ENCODE data around the gene ATP6V1A. TPM values are rescaled to one million over a fixed set of nuclear protein-coding genes. Genes with fewer than 3 reads are reported as not detected.

ATP6V1A gene
- total RNA-seq, 1 experiment from 2014 or later: 73.4 TPM

DNA sequence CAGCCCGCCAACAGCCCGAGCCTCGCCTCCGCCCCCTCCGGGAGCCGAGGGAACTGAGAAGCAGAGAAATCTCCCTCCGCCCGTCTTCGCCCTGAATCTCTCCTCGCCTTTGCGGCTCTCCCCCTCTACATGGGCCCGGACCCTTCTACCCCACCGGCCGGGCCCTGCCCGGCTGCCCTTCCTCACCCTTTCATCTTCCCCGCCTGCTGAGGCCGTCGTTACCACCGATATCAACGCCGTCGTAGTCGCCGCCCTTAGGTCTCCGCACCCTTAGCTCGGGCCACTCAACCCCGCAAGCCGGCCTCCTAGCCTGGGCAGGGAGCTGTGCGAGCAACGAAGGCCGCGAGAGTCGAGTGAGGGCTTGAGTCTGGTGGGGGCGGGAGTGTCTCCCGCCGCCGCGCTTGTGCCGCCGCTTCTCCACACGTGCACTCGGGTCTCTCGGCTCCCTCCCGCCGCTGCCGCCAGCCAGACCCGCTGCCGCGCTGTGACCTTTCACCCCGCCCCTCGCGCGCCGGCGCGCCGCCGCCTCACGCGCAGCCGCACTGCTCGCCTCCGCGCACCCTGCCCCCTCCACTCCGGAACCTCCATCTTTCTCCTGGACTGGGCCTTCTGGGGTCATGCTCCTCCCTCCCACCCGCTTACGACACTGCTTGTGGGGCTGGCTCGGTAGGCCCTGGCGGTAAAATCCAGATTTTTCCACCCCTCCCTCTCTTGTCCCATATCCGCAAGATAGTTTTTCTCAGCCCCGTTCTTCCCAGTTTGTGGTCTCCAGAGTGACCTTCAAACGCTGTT, 883 bp upstream of the ATP6V1A start, which contains the start of gene NAA50:
Gene NAA50, minus strand, starts transcription at position 494 of the 792 bp plus-strand sequence. Its CDS starts 300 bp downstream, at position 194.
- peak within 1 kb of the TSS; percentile 9 for H2AFZ ChIP-seq (ENCODE audit: low read length)
- H3K9me3 ChIP-seq (ENCODE audit: control insufficient read depth, low read depth, low read length): no peaks in the 10 kb centered on the region
- H3K23me2 ChIP-seq (ENCODE audit: insufficient read length, low read depth, low read length, poor library complexity, severe bottlenecking): peaks cover 3% of the 10 kb centered on the region
- no peak within 1 kb of the TSS for H2BK15ac ChIP-seq (ENCODE audit: low read depth, low read length)
- H2BK20ac ChIP-seq (ENCODE audit: low read depth, low read length, poor library complexity, severe bottlenecking): no peak within 1 kb of the TSS
- peak within 1 kb of the TSS; percentile 39 for H3K56ac ChIP-seq (ENCODE audit: insufficient read length, low read depth, low read length)
- H3K27me3 ChIP-seq (ENCODE audit: insufficient read depth, low read length): no peaks in the 10 kb centered on the region
- no peaks in the 10 kb centered on the region for H3K4me1 ChIP-seq (ENCODE audit: insufficient read depth, low read length)
- H3K18ac ChIP-seq (ENCODE audit: insufficient read length, low read depth, low read length): peak within 1 kb of the TSS; percentile 98
- TF ChIP-seq CTCF (conservative IDR thresholded peaks at IDR 0.05): no peak; the same call in 2 of the 3 replicates
- peak within 1 kb of the TSS; percentile 83 for H4K5ac ChIP-seq (ENCODE audit: insufficient read length, low read depth, low read length)
- no peak within 1 kb of the TSS for H2AK5ac ChIP-seq (ENCODE audit: insufficient read length, low read length)
- peak within 1 kb of the TSS; percentile 56 for H2BK5ac ChIP-seq (ENCODE audit: insufficient read length, low read length)
- peaks cover 41% of the 10 kb centered on the region for H3K79me2 ChIP-seq (ENCODE audit: insufficient read depth, low read length)
- peak within 1 kb of the TSS; percentile 93 for H3T11ph ChIP-seq (ENCODE audit: low read length)
- H3K23ac ChIP-seq (ENCODE audit: insufficient read length, low read depth, low read length): no peak within 1 kb of the TSS
- Mint-ChIP-seq H3K4me3 (peak within 1 kb of the TSS; percentile 94 to 96), H3K36me3 (ENCODE audit: insufficient read depth in 1 of 3, low read depth in 3 of 3) (peaks cover 0 to 10% (median 7%) of the 10 kb centered on the region in 3 experiments; a peak in 5 of 7 replicates), H3K27ac (peak within 1 kb of the TSS; percentile 100), H3K9me3 (peaks cover 0 to 2% of the 10 kb centered on the region in 2 experiments; a peak in 1 of 5 replicates), H3K4me1 (peaks cover 39 to 54% of the 10 kb centered on the region in 2 experiments), H3K27me3 (ENCODE audit: low read depth) (no peaks in the 10 kb centered on the region)
- peak within 1 kb of the TSS; percentile 96 for H3K27ac ChIP-seq (ENCODE audit: insufficient read length, low read depth, low read length)
- DNase-seq: peak; percentile 94
- H3K14ac ChIP-seq (ENCODE audit: insufficient read depth, low read length): peak within 1 kb of the TSS; percentile 86
- H4K20me1 ChIP-seq (ENCODE audit: control insufficient read depth, insufficient read depth, insufficient read length): no peaks in the 10 kb centered on the region
- H3K79me1 ChIP-seq (ENCODE audit: insufficient read depth, low read depth, low read length, poor library complexity, severe bottlenecking): no peaks in the 10 kb centered on the region
- no peak within 1 kb of the TSS for H4K91ac ChIP-seq (ENCODE audit: insufficient read length, low read depth, low read length)
- WGBS (ENCODE audit: extremely low coverage, insufficient read length, low lambda C conversion rate): no CpG with 5 or more reads among the region's 72 CpGs
- peak within 1 kb of the TSS; percentile 70 for H3K4me2 ChIP-seq (ENCODE audit: insufficient read depth, insufficient read length, low read length)
- peak within 1 kb of the TSS; percentile 20; the same call in 1 of the 2 replicates for H3K4ac ChIP-seq (ENCODE audit: low read depth, low read length)
- peak within 1 kb of the TSS; percentile 97 for H2BK120ac ChIP-seq (ENCODE audit: low read depth, low read length, poor library complexity, severe bottlenecking)
- no peak within 1 kb of the TSS for H4K8ac ChIP-seq (replicated peaks; ENCODE audit: insufficient read length, low read depth, low read length)
- peak within 1 kb of the TSS; percentile 58 for H2BK12ac ChIP-seq (ENCODE audit: insufficient read length, low read depth, low read length)
- peak within 1 kb of the TSS; percentile 95 for H3K9ac ChIP-seq (ENCODE audit: extremely low read depth, insufficient read length, low read length)
